Spleen (tissue), 11 donors: ENCODE results near the gene ACSF3. TPM values are rescaled to one million over a fixed set of nuclear protein-coding genes. Genes with fewer than 3 reads are reported as not detected.

Source experiments
- DNase-seq: peaks from one replicate; pipeline ENCODE4 v3.0.0-alpha.2; 2020
- H3K27ac ChIP-seq, 8 donors: fragments of 200-600 bp; sonication (generic) in 7 of 8; 1 replicate in 4 of 8; 2 replicates in 4 of 8; pipeline versions ENCODE4 v1.5.0 to v1.8.0; 2016 to 2021; ENCODE audit warnings: inconsistent platforms in 4 of 8, mild to moderate bottlenecking in 4 of 8, moderate library complexity in 1 of 8
- H3K27me3 ChIP-seq, 7 donors: fragments of 200-600 bp; sonication (generic) in 6 of 7; replicated peaks in 1 of 7; 1 replicate in 4 of 7; 2 replicates in 3 of 7; pipeline versions ENCODE4 v1.5.0 to v1.8.0; 2016 to 2021; ENCODE audit warnings: inconsistent platforms in 3 of 7, mild to moderate bottlenecking in 1 of 7
- H3K36me3 ChIP-seq, 6 donors: fragments of 200-600 bp; sonication (generic) in 5 of 6; 1 replicate in 4 of 6; 2 replicates in 2 of 6; pipeline versions ENCODE4 v1.5.0 to v1.8.0; 2016 to 2021; ENCODE audit warnings: inconsistent platforms in 2 of 6
- H3K4me1 ChIP-seq, 6 donors: fragments of 200-600 bp; sonication (generic) in 5 of 6; 1 replicate in 3 of 6; 2 replicates in 3 of 6; pipeline versions ENCODE4 v1.5.0 to v1.8.0; 2016 to 2021; ENCODE audit warnings: inconsistent platforms in 3 of 6
- H3K4me3 ChIP-seq, 8 donors: fragments of 200-600 bp; sonication (generic) in 7 of 8; 1 replicate in 4 of 8; 2 replicates in 4 of 8; pipeline versions ENCODE4 v1.5.0 to v1.8.0; 2016 to 2021; ENCODE audit warnings: inconsistent platforms in 4 of 8, mild to moderate bottlenecking in 4 of 8, moderate library complexity in 2 of 8
- H3K9me3 ChIP-seq, 8 donors: fragments of 200-600 bp; sonication (generic) in 7 of 8; 1 replicate in 4 of 8; 2 replicates in 4 of 8; pipeline versions ENCODE4 v1.5.0 to v1.8.0; 2016 to 2021; ENCODE audit warnings: inconsistent platforms in 4 of 8
- CTCF ChIP-seq, 11 experiments: fragments of 200-600 bp in 7 of 11; fragments of 450-650 bp in 4 of 11; sonication (generic) in 4 of 11; IDR thresholded peaks in 8 of 11; conservative IDR thresholded peaks in 3 of 11; 1 replicate in 7 of 11; 2 replicates in 4 of 11; pipeline versions ENCODE4 v1.4.0 to v1.8.0; 2016 to 2021; ENCODE audit warnings: antibody characterized with exemption in 11 of 11, inconsistent platforms in 4 of 11, mild to moderate bottlenecking in 1 of 11
- POLR2A ChIP-seq, 3 donors: fragments of 450-650 bp; IDR thresholded peaks; one replicate each; pipeline ENCODE4 v1.5.1; 2017; ENCODE audit warnings: antibody characterized with exemption in 3 of 3, mild to moderate bottlenecking in 1 of 3
- POLR2AphosphoS5 ChIP-seq, 3 donors: sonication (generic); formaldehyde crosslinking; IDR thresholded peaks; one replicate each; pipeline ENCODE4 v1.5.1; 2017; ENCODE audit warnings: antibody characterized with exemption in 3 of 3
- WGBS, 5 donors: extraction: QIAGEN DNeasy Blood & Tissue Kit in 3 of 5; methylation state at CpG; one replicate each; pipeline versions ENCODE4 v1.1.5 to v1.1.7; 2013 to 2018; 5-methylcytosine and 5-hydroxymethylcytosine counted together
- intact Hi-C: fragments of 100-400 bp; cut with DNase I; formaldehyde crosslinking; loops from one replicate; pipeline ENCODE4 v1.15.0; 2023; ENCODE audit warnings: low total_unique reads
- polyA plus RNA-seq, 3 donors: library from polyadenylated mRNA; stranded (reverse); fragments of 200-250 nt; gene quantifications; one replicate each; pipeline ENCODE4 v1.2.1, GENCODE V29; 2013
- total RNA-seq, 7 donors: library from RNA; depleted of rRNA in 3 of 7; stranded (reverse); fragments of >200 nt in 3 of 7; fragmentation: NEBNext Ultra II Directional in 4 of 7; extraction: Animal tissue kit (Norgen Biotek cat#: 25700) in 4 of 7; gene quantifications; one replicate each; pipeline versions ENCODE4 v1.1.0 to v1.2.1, GENCODE V29; 2016 to 2021
- donor health status: healthy with polysubstance abuse.
- donor health status: DM: no; HTN: no; CAD: no; lungs with moderate emphysema.
- donor health status: DM: no; HTN: no; CAD: no.
- donor health status: Bipolar disorder and iron deficiency.
- donor health status: healthy.
- donor health status: DM: no; HTN: no; CAD: no.
- donor health status: DM: yes; HTN: yes; CAD: no.

ACSF3 gene
- total and polyA plus RNA-seq, 10 donors, result 35.4 to 68.1 (median 49.1) TPM

- Histone ChIP-seq H3K27ac (peak overlapping the region; percentile 52 to 90 (median 81)), H3K36me3 (peaks cover 0 to 87% (median 56%) of the 10 kb centered on the region in 6 donors)
- WGBS, 5 donors, result 74 to 76% (median 75%) methylated on average over 30 to 33 of the region's 33 CpGs
Observed at GRCh38 chr16:89114159-89114981, 20.7 kb downstream of the ACSF3 start.

GRCh38 chr16:89115216-89115861 is 21.7 kb downstream of the ACSF3 start:
- TF ChIP-seq POLR2A (IDR thresholded peaks at IDR 0.05) (no peak), POLR2AphosphoS5 (IDR thresholded peaks at IDR 0.05) (peak; percentile 97)
- H3K27ac ChIP-seq, result peak overlapping the region; percentile 52 to 90 (median 81)

More at GRCh38 chr16:89114159-89114981, 20.7 kb downstream of the ACSF3 start:
- no peaks in the 10 kb centered on the region for H3K27me3 ChIP-seq
- peak overlapping the region in 5 of 8 donors; percentile 11 to 60 (median 26) for H3K4me3 ChIP-seq
- intact Hi-C loops, result no loop called here
- TF ChIP-seq CTCF (IDR thresholded peaks at IDR 0.05 in 8 of 11, conservative IDR thresholded peaks at IDR 0.05 in 3 of 11), result no peak
- H3K9me3 ChIP-seq, result no peaks in the 10 kb centered on the region
- peaks cover 12 to 66% (median 42%) of the 10 kb centered on the region in 6 donors for H3K4me1 ChIP-seq
- DNase-seq, result peak; percentile 82

GRCh38 chr16:89116341-89117226 is 22.9 kb downstream of the ACSF3 start:
- intact Hi-C loops, result no loop called here
- DNase-seq, result peak; percentile 76
- H3K4me3 ChIP-seq, result no peak overlapping the region
- peaks cover 0 to 89% (median 66%) of the 10 kb centered on the region in 6 donors for H3K36me3 ChIP-seq
- H3K4me1 ChIP-seq, result peaks cover 12 to 88% (median 60%) of the 10 kb centered on the region in 6 donors
- no peaks in the 10 kb centered on the region for H3K27me3 ChIP-seq
- H3K27ac ChIP-seq, result peak overlapping the region in 7 of 8 donors; percentile 52 to 90 (median 82)
- WGBS, 5 donors, result 89 to 92% (median 90%) methylated on average over 28 to 29 of the region's 29 CpGs
- TF ChIP-seq POLR2AphosphoS5 (IDR thresholded peaks at IDR 0.05), result peak in 1 of 3 donors; percentile 24
- no peak for TF ChIP-seq POLR2A (IDR thresholded peaks at IDR 0.05)
- H3K9me3 ChIP-seq, result no peaks in the 10 kb centered on the region

More at GRCh38 chr16:89115216-89115861, 21.7 kb downstream of the ACSF3 start:
- H3K9me3 ChIP-seq, result no peaks in the 10 kb centered on the region
- H3K27me3 ChIP-seq, result no peaks in the 10 kb centered on the region
- peaks cover 0 to 89% (median 65%) of the 10 kb centered on the region in 6 donors for H3K36me3 ChIP-seq
- intact Hi-C loops, result no loop called here
- peak overlapping the region in 7 of 8 donors; percentile 4 to 60 (median 23) for H3K4me3 ChIP-seq
- peak; percentile 96 for DNase-seq
- WGBS, 5 donors, result 15 to 43% (median 20%) methylated on average over 21 to 25 of the region's 25 CpGs
- H3K4me1 ChIP-seq, result peaks cover 12 to 76% (median 48%) of the 10 kb centered on the region in 6 donors

- Histone ChIP-seq H3K27ac (peak overlapping the region in 1 of 8 donors; percentile 89), H3K4me1 (peaks cover 12 to 94% (median 67%) of the 10 kb centered on the region in 6 donors), H3K4me3 (no peak overlapping the region), H3K36me3 (peaks cover 0 to 89% (median 62%) of the 10 kb centered on the region in 6 donors), H3K9me3 (no peaks in the 10 kb centered on the region), H3K27me3 (no peaks in the 10 kb centered on the region)
- peak; percentile 60 for DNase-seq
- intact Hi-C loops, result no loop called here
- WGBS, 5 donors, result 93 to 96% (median 94%) methylated on average over 22 to 27 of the region's 27 CpGs
- TF ChIP-seq CTCF (IDR thresholded peaks at IDR 0.05 in 8 of 11, conservative IDR thresholded peaks at IDR 0.05 in 3 of 11) (no peak), POLR2AphosphoS5 (IDR thresholded peaks at IDR 0.05) (no peak), POLR2A (IDR thresholded peaks at IDR 0.05) (no peak)
Observed at GRCh38 chr16:89117227-89117974, 23.7 kb downstream of the ACSF3 start.
